ENCODE measurements around the gene ECE2. TPM values are rescaled to one million over a fixed set of nuclear protein-coding genes. Genes with fewer than 3 reads are reported as not detected.
"Not testable (repeated sequence)": the region's sequence is repeated elsewhere in the genome, so short reads cannot be mapped to it uniquely, and the experiment has no call there.

Gene ECE2
- total RNA-seq, 1 experiment from 2014 or later = not detected

GRCh38 chr3:184335661-184336546 is 60.1 kb downstream of the ECE2 start:
- DNase-seq (ENCODE audit: low read depth) = peak; percentile 59

GRCh38 chr3:184336547-184337398 is 61.0 kb downstream of the ECE2 start:
- peak; percentile 66 for DNase-seq (ENCODE audit: low read depth)

DNA sequence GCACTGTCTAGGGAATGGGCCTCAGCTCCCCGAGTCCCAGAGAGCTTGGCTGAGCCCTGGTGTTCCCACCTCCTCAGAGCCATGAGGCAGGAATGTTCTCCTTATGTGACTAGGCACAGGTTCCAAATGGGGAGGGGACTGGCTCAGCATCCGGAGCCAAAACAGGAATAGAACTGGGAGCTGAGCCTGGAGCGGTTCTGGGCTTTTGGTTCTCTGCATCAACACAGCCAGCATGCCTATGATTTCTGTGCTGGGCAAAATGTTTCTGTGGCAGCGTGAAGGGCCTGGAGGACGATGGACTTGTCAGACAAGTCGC is 61.5 kb downstream of the ECE2 start, which contains the start of gene FAM131A:
TSS of gene FAM131A (plus strand) at position 202 of the 316 bp plus-strand sequence. CDS start at position 233, 31 bp downstream.
- no peak for DNase-seq (ENCODE audit: low read depth)

DNA sequence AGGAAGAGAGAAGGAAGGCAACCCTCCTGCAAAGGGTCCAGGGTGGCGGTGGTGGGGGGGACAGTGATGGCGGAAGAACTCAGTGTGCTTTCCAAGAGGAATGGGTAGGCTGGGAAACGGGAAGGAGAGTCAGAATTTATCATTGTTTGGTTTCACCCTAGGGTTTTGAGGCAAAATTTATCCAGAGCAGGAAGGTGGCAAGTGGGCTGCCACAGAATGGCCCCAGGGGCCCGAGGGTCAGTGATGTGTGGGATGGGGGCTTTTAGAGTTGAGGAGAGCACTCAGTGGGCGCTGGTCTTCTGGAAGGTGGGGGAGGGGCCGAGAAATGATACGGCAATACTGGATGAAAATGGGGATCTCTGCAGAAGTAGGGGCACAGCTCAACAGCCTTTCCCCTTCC is 62.2 kb downstream of the ECE2 start:
- DNase-seq (ENCODE audit: low read depth) = no peak

DNA sequence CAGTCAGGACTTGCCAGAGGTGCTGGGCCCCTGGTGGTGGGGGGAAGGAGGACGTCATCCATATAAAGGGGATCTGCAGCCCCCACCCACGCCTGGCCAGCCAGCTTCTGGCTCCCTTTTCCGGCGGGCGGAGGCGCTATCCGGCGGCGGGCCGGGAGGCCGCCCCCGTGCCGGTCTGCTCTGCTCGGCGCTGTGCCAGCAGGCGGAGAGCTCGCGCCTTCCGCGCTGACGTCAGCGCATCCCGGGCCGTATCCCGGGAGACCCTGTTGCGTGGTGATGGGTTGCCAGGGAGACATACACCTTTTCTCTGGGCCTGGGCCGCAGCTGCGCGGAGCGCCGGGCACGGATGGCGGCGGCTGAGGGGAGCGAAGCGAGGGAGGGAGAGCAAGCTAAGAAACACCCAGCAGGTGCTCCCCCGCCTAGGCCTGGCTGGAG is 62.7 kb downstream of the ECE2 start:
- DNase-seq (ENCODE audit: low read depth) = no peak

DNA sequence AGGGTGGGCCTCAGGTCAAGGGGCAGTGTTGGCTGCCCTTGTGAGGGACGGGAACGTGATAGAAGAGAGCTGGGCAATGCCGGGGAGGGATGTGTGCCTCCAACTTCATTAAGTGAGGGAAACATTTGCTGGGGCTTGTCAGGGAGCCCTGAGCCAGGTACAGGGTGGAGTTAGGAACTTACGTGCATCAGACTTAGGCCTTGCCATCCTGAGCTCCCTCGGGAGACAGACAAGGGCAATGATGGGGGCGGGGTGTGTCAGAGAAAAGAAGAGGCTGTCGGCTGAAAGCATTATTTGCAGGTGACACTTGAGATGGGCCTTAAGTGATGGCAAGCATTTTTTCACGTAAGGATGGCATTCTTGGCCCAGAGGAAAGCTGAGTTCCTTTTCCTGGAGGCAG is 63.2 kb downstream of the ECE2 start:
- DNase-seq (ENCODE audit: low read depth) = no peak

- not testable (repeated sequence) for DNase-seq (ENCODE audit: low read depth)
Observed at GRCh38 chr3:184339451-184340135, 63.8 kb downstream of the ECE2 start.

- DNase-seq (ENCODE audit: low read depth) = no peak
Observed at GRCh38 chr3:184341925-184342324, 66.1 kb downstream of the ECE2 start.

Other genes with a start within 250 kb of the ECE2 start
- not detected in 2 replicates for gene HTR3D, start 244.3 kb upstream of the ECE2 start, total RNA-seq (2014; rRNA removed)
- gene HTR3C, start 223.0 kb upstream of the ECE2 start, total RNA-seq (2014; rRNA removed) = not detected in 2 replicates
- gene HTR3E, start 179.0 kb upstream of the ECE2 start, total RNA-seq (2014; rRNA removed) = not detected in 2 replicates
- 35.4 and 40.8 TPM in 2 replicates for gene EIF2B5, start 140.7 kb upstream of the ECE2 start, total RNA-seq (2014; rRNA removed)
- gene DVL3, start 120.6 kb upstream of the ECE2 start, total RNA-seq (2014; rRNA removed) = 50.1 and 63.5 TPM in 2 replicates
- gene AP2M1, start 101.2 kb upstream of the ECE2 start, total RNA-seq (2014; rRNA removed) = 569 and 621 TPM in 2 replicates
- 34.8 and 45.4 TPM in 2 replicates for gene ABCF3, start 89.8 kb upstream of the ECE2 start, total RNA-seq (2014; rRNA removed)
- not detected in 2 replicates for gene VWA5B2, start 46.4 kb upstream of the ECE2 start, total RNA-seq (2014; rRNA removed)
- gene ALG3, start 27.1 kb upstream of the ECE2 start, total RNA-seq (2014; rRNA removed) = 71.4 and 77.7 TPM in 2 replicates
- 2.9 and 5.2 TPM in 2 replicates for gene EEF1AKMT4, start 26.4 kb upstream of the ECE2 start, total RNA-seq (2014; rRNA removed)
- gene CAMK2N2, start 14.5 kb upstream of the ECE2 start, total RNA-seq (2014; rRNA removed) = 0.69 TPM in 1 of 2 replicates, not detected in the other
- 623 and 688 TPM in 2 replicates for gene PSMD2, start 23.2 kb downstream of the ECE2 start, total RNA-seq (2014; rRNA removed)
- gene EIF4G1, start 38.6 kb downstream of the ECE2 start, total RNA-seq (2014; rRNA removed) = 302 and 321 TPM in 2 replicates
- 7.1 and 7.6 TPM in 2 replicates for gene FAM131A, start 61.6 kb downstream of the ECE2 start, total RNA-seq (2014; rRNA removed)
- gene CLCN2, start 85.6 kb downstream of the ECE2 start, total RNA-seq (2014; rRNA removed) = 4.4 and 5.9 TPM in 2 replicates
- 106 and 116 TPM in 2 replicates for gene POLR2H, start 85.7 kb downstream of the ECE2 start, total RNA-seq (2014; rRNA removed)
- not detected in 2 replicates for gene THPO, start 102.2 kb downstream of the ECE2 start, total RNA-seq (2014; rRNA removed)
- 0.11 and 1.7 TPM in 2 replicates for gene CHRD, start 104.0 kb downstream of the ECE2 start, total RNA-seq (2014; rRNA removed)